NCI-H82 treated with DMSO at 0.1 percent for 48 hours (cell line): ENCODE data around the gene CCDC149.
"Not testable (repeated sequence)": the region's sequence is repeated elsewhere in the genome, so short reads cannot be mapped to it uniquely, and the experiment has no call there.

ENCODE experiments used
- DNase-seq: peaks from one replicate; lab custom pipeline; 2025; ENCODE audit not compliant: unreplicated experiment; lab: John Stamatoyannopoulos, UW

The CCDC149 gene

DNA sequence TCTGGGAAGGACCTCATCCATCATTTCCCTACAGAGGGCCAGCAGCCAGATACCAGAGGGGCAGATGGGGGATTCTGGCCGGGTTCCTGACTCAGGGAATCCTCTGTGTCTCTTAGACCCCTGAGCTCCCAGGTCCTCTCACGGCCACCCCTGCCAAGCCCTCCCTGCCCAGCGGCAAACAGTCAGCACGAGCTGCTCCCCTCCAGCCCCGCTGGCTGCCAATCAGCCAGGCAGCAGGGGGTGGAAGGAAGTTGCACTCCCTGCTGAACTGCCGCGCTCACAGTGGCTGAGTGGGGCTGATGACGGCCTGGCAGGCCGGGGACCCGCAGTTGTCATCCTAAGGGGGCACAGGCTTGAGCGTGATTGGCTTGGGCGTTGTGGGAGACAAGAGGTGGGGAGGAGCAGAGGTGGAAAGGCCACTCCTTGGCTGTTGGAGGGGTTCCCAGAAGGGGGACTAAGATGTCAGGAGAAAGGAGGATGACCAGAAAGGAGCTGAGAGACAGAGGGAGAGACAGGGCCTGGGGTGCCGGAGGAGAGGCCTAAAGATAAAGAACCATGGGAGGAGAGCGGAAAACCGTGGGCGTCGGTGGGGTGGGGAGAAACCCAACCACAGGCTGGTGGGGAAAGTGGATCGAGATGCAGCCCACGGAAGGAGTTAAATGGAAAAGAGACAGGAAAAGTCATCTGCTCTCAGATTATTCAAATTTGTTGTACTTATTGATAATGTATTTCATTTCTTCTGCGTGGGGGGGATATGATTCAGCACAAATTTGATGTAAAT, 4.4 kb upstream of the CCDC149 start:
- DNase-seq, result no peak

GRCh38 chr4:24915121-24915922, 2.5 kb upstream of the CCDC149 start:
- no peak for DNase-seq

DNA sequence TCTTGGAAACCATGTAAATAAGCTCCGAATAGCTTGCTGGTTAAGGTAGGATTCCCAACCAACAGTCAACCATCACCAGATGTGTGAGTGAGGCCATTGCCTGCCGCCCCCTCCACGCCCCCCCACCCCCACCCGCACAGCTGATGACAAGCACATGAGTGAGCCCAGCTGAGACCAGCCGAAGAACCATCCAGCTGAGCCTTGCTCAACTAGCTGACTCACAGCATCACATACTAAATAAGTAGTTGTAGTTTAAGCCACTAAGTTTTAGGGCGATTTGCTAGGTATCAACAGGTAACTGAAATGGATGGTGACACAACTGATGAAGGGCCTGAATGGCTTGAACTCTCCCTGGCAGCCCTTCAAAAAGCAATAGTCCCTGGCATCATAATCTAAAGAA, 1.6 kb upstream of the CCDC149 start:
- DNase-seq, result no peak

DNA sequence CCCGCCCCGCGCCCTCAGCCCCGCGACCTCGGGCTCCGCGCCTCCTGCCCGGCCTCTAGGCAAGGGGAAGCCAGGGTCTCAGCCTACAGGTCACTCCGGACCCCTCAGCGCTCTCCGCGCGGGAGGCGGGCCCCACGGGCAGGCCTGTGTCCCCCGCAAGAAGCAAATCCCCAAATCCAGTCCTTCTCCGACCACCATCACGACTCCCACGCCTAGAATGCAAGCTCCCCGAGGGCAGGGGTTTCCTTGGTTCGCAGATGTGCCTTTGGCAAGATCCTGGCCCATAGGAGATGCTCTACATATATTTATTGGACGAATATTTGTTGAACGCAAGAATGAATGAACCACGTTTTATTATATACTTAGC, 260 bp upstream of the CCDC149 start:
- DNase-seq, result no peak

GRCh38 chr4:24910499-24910898, 2.3 kb downstream of the CCDC149 start:
- DNase-seq, result no peak

DNA sequence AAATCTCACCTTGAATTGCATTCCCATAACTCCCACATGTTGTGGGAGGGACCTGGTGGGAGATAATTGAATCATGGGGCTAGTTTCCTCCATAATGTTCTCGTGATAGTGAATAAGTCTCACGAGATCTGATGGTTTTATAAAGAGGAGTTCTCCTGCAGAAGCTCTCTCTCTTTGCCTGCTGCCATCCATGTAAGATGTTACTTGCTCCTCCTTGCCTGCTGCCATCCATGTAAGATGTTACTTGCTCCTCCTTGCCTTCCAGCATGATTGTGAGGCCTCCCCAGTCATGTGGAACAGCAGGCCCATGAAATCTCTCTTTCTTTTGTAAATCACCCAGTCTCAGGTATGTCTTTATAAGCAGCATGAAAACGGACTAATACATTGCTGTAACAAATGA, 3.2 kb downstream of the CCDC149 start:
- not testable (repeated sequence) for DNase-seq

- DNase-seq, result no peak
Observed at GRCh38 chr4:24897639-24898038, 15.2 kb downstream of the CCDC149 start.

GRCh38 chr4:24896977-24897376, 15.9 kb downstream of the CCDC149 start:
- DNase-seq, result no peak

DNA sequence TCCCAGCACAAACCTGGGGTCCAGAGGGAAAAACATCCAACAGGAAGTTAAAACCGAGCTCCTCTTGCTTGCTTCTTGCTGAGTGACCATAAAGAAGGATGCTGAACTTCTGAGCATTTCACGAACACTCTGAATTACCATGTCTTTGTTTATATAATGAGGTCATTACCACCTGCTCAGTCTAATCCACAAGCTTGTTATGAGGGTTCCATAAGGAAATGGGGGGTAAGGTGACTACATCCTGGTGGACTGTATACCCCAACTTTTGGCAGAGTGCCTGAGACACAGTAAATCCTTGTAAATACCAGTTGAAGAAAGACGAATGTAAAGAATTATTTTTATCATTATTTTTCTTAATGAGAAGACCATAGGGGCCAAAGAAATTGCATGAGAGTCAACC, 16.8 kb downstream of the CCDC149 start:
- no peak for DNase-seq

- no peak for DNase-seq
Observed at GRCh38 chr4:24895461-24895860, 17.4 kb downstream of the CCDC149 start.

GRCh38 chr4:24894846-24895245, 18.0 kb downstream of the CCDC149 start:
- no peak for DNase-seq

GRCh38 chr4:24894243-24894642, 18.6 kb downstream of the CCDC149 start:
- DNase-seq, result no peak

DNA sequence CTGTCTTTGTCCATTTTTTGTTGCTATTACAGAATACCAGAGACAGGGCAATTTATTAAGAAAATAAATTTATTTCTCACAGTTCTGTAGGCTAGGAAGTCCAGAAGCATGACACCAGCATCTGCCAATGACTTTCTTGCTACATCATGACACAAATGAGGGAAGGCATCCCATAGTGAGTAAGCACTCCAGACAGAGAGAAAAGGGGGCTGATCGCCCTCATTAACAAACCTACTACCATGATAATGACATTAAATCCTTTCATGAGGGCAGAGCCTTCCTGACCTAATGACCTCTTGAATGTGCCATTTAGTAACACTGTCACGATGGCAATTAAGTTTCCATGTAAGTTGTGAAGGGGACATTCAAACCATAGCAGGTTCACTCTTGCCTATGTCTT, 20.1 kb downstream of the CCDC149 start:
- no peak for DNase-seq

DNA sequence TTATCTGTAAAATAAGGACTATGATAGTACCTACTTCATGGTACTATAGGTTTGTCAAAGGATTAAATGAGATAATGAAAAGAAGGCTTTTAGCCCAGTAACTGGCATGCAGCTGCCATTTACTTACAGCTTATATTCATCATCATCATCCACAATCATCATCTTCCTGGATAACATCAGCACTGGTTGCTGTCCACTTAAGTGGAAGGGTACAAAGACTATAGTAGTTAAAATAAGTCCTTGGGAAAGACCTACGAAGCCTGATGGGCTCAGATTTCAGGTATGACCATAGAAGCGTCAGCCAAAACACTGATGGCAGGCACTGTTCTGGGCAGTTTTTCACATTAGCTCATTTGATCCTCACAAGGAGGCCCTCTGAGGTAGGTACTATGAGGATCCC, 20.6 kb downstream of the CCDC149 start:
- no peak for DNase-seq

- no peak for DNase-seq
Observed at GRCh38 chr4:24890561-24891126, 22.2 kb downstream of the CCDC149 start.

GRCh38 chr4:24889991-24890390, 22.9 kb downstream of the CCDC149 start:
- no peak for DNase-seq

- DNase-seq, result no peak
Observed at GRCh38 chr4:24888475-24889344, 24.1 kb downstream of the CCDC149 start.

- no peak for DNase-seq
Observed at GRCh38 chr4:24887881-24888430, 24.9 kb downstream of the CCDC149 start.

GRCh38 chr4:24886596-24886995, 26.2 kb downstream of the CCDC149 start:
- DNase-seq, result no peak

DNA sequence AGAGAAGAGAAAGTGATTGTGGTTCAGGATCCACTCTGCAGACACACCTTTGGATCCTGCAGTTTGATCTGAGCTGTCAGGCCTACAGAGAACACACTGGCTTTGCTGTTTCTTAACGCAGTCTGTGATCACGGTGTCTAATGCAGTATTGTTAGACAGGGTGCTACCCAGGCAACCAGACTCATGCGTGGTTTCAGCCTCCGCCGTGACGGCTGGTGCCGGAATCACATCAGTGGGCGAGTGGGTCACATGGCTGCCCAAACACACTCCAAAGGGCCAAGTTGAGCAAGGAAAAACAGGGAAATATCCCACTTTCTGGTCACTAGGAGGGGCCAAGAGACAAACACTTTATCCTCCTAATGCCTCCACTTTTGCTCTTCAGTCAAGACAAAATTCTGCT, 27.5 kb downstream of the CCDC149 start:
- DNase-seq, result no peak

- no peak for DNase-seq
Observed at GRCh38 chr4:24884902-24885301, 27.9 kb downstream of the CCDC149 start.
